GM18867 (cell line): ENCODE measurements around the gene SELENON.

Source experiments
- ATAC-seq: cut with Tn5 transposase; IDR thresholded peaks from one replicate; pipeline ENCODE4 v1.9.1; 2021; ENCODE audit warnings: mild to moderate bottlenecking, moderate library complexity; ENCODE audit not compliant: unreplicated experiment

The SELENON gene

GRCh38 chr1:25769625-25770383 lies 30.2 kb upstream of the SELENON start:
- ATAC-seq, result no peak

DNA sequence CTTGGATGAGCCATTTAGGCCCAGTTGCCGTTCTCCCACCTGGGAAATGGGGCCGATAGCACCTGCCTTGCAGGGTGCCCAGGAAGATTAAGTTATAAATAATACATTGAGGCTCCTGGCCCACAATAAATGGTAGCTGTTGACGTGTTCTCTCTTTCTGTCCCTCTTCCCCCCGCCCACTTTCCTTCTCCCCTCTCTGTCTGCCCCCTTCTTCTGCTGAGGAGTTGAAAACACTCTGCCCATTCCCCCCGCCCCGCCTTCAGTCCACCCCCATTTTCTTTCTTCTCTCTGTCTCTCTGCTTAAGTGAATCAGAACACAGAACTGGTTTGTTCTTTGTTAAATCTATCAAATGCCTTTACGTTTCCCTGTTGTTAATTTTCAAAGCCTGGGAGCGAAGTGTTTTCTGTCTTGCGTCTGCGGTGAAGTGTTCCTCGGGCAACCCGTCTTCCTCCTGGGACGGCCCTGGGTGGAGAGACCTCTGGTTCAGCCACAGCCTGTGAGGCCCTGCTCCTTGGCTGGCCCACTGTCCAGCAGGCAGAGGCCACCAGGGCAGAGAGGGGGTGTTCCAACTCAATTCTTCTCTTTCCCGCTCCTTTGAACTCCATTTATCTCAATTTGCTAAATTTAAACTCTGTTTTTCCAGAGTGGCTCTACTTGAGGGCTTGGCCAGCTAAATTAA lies 29.3 kb upstream of the SELENON start:
- ATAC-seq, result no peak

- ATAC-seq, result no peak
These were observed 28.5 kb upstream of the SELENON start for GRCh38 chr1:25771221-25772114.

DNA sequence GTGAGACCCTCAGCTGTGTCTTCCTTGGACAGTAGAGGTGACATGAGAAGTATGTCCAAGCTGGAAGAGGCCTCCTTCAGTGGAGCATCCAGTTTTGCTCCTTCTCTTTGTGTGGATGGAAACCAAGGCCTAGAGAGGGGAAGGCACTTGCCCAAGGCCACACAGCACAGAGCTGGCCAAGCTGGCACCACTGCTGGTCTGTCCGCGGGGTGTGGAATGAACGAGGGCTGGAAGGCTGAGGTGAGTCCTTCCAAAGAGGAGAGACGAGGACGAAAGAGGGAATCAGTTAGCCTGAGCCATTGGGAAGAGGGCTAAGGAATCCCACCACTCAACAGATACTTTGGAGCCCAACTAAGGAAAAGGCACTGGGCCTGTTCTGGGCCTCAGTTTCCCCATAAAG lies 27.8 kb upstream of the SELENON start:
- no peak for ATAC-seq

DNA sequence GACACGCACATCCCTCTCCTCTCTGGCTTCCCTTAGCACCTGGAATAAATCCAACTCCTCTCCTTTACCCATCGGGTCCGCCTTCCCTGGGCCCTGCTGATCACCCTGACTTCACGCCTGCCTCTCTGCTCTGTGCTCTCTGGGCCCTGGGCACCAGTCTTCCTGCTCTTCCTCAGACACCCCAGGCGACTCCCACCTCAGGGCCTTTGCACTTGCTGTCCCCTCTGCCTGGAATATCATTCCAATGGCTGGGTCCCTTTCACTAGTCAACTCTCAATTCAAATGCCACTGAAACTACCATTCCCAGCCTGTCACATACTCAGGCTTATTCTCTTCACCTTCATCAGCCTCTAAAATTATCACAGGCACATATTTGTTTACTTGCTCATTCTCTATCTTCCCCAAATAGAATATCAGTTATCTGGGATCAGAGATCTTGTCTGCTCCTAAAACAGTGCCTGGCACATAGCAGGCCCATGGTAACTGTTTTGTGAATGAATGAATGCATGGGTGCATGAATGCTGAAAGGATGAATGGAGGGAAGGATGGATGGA lies 27.2 kb upstream of the SELENON start:
- no peak for ATAC-seq

DNA sequence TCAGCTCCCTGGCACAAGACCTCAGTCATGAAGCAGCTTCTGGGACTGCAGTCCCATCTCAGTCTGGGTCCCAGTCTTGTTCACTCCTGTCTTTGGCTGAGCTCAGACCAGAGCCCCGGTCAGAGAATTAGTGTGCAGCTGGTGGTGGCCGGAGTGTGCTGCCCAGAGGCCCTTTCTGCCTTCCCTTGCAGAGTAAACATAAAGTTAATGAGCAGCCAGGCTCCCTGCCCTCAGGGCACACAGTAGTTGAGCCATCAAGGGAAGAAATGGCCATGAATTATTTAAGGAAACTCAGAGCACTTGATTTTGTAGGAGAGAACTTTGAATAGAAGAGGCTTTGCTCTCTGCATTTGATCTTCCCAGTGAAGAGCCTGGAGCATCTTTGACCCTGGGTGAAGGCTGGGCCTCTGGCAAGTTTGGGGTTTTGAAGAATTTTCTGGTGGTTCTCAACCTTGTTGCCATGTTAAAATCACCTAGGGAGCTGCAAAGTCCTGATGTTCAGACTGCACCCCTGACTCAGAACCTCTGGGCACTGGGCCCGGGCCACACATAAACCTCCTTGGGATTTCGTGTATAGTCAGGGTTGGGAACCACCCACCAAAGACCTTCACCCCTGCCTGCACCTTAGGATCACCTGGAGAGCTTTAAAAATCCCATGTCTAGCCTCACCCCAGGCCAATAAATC lies 26.4 kb upstream of the SELENON start:
- ATAC-seq, result no peak

DNA sequence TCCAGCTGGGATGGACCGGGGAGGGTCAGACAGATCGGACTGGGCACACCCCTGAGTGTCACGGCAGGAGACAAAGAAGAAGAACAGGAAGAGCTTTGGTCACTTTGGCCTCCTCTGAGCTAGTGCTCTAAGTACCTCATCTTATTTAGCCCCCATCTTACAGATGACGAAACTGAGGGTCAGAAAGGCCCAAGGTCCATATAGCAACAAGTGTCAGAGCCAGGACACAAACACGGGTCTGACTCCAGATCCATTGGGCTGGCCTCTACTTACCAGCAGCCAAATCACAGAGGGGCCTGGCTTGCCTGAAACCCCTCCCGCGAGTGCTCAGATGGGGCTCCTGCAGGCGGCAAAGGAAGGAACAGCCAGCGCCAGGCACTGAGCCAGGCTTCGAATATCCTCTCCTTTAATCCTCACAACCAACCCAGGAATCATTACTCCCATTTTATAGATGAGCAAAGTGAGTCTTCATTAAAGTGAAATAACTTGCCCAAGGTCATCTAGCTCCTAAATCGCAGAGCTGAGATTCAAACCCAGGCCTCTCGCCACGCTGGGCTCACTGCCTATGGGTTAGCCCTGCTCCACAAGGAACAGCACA lies 25.7 kb upstream of the SELENON start:
- ATAC-seq, result no peak

DNA sequence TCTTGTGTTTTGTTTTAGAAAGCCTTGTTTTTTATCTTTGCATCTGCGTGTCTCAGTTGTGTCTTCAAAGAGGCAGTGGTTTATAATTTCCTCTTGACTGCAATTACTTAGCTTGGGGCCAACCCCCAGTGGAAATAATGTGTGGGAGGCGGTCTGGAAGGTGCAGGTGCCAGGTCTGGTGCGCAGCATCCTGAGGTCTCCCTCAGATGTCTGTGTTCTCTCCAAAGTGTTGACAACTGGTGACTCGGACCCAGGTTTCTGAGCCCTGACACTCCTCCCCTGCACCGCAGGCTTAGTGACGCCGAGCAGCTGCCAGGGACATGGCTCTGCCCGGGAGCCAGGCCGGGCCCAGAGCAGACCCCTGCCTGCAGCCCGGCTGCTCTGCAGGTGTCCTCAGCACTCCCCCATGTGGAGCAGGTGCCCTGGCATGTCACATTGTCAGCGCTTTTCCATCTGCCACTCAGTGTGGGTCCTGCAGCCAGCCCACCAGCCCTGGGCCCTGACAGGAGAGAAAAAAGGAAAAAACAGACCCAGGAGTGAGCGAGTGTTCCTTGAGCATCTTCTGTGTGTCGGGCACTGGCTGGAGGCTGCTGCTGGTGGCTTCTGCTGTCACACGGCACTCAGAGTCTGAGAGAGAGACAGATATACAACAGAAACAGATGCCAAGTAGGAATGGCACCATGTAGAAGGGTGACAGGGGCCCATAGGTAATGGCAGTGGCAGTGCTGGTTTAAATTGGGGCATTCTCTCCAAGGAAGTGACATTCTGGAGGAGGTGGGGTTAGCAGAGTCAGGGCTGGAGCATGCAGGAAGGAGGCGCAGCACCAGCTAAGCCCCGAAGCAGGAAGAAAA lies 24.8 kb upstream of the SELENON start:
- peak; percentile 38 for ATAC-seq

DNA sequence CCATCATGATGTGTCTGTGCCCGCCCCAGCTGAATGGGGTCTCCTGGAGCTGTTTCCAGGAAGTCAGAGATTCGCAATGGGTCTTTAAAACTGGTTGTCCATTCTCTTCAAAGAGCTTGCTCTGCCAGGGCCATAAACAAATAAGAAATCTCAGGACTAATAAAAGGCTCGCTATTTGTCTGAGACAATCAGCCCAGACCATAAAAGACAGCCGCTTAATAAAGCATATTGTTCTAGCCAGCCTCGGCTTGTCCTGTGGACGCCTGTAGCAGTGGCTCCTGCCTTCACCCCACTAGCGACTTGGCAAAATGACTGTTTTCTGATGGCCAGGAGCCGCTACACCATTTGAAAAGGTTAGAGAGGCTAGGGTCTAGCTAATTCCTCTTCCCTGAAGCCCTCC lies 20.6 kb upstream of the SELENON start:
- no peak for ATAC-seq

- ATAC-seq, result no peak
These were observed 20.1 kb upstream of the SELENON start for GRCh38 chr1:25779894-25780293.

- ATAC-seq, result no peak
These were observed 19.5 kb upstream of the SELENON start for GRCh38 chr1:25780318-25781129.

- no peak for ATAC-seq
These were observed 18.9 kb upstream of the SELENON start for GRCh38 chr1:25781130-25781433.

DNA sequence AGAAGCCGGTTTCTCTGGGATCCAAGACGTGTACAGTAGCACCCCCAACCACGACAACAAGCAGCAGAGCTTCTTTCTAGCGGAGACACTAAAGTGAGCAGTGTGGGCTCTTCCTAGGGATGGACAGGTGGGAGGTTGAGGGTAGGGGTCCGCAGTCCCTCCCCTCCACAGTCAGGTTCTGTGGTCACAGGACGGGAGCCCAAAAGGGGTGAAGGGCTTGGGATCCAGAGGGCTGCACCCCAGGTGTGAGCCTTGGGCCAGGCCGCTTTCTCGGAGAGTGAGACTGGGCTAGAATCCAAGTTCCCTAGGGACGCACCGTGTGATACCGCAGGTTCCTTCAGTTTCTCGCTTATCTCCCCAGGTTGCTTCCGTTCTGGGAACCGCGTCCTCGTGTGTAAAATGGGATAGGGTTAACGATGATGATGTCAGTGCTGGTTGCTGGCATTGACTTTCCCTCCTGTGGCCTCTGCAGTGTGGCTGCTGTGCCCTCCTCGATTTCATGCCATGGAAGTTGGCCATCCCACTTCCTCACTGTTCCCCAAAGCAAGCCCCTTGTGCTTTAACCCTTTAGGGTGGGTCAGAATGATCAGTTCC lies 17.3 kb upstream of the SELENON start:
- ATAC-seq, result no peak

DNA sequence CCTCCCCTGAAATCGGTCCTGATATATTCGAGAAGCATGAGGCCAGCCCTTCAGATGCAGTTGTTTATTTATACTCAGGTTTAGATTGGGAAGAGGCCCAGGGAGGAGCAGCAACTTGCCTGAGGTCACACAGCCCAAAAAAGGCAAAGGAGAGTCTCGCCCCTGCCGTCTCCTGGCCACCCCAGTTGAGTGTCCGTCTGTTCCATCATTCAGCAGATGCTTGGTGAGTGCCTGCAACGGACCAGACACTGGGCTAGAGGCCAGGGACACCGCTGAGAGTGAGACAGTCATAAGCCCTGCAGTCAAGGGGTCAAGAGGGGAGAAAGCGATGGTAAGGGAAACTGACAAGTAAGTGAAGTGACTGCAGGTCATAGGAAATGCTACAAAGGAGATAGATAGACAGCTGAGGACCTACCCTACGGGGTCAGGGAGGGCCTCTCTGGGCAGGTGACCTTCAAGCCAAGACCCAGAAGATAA lies 15.4 kb upstream of the SELENON start:
- no peak for ATAC-seq

DNA sequence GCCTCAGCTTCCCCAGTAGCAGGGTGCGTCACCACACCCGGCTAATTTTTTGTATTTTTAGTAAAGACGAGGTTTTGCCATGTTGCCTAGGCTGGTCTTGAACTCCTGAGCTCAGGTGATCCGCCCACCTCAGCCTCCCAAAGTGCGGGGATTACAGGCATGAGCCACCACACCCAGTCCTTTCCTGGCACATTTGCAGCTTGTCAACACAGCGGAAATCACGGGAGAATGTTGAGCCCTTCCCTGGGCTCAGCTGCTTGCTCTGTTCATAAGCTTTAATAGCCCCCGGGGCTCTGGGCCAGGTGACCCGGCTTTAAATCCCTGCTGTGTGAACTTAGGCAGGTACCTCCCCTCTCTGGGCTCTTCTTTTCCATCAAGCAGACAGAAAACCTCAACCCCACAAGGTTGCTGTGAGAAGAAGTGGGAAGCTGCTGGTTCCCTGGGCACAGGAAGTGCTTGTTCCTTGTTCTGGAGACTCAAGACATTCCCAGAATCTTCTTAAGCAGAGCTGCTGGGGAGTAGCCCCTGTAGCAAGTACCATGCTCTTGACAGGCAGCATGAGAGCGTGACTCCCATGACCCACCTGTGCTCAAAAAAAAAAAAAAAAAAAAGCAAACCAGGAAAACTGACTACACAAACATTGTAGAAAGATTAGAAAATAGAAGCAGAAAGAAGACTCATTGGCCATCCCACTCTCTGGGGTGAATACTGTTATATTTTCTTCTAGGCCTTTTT lies 14.5 kb upstream of the SELENON start:
- no peak for ATAC-seq

GRCh38 chr1:25786887-25787759 lies 12.9 kb upstream of the SELENON start:
- ATAC-seq, result no peak

GRCh38 chr1:25787760-25788166 lies 12.2 kb upstream of the SELENON start:
- ATAC-seq, result no peak
